Effector memory CD8-positive, alpha-beta T cell (primary cell): ENCODE results near the gene OR13C9.

ENCODE experiments used
- ATAC-seq: fragments of 150-1000 bp; cut with Tn5 transposase; replicated peaks from 2 replicates; pipeline ENCODE4 v1.10.0; 2021; ENCODE audit warnings: mild to moderate bottlenecking, moderate library complexity
- DNase-seq, 3 experiments: peaks; one replicate each; pipeline ENCODE4 v3.0.0; 2021
- H3K27ac Mint-ChIP-seq, 2 donors: one replicate each; pipeline ENCODE4 v1.8.0; 2022; ENCODE audit warnings: mild to moderate bottlenecking in 2 of 2, mixed read lengths in 2 of 2, moderate library complexity in 2 of 2
- H3K27me3 Mint-ChIP-seq, 2 donors: one replicate each; pipeline ENCODE4 v1.8.0; 2022; ENCODE audit warnings: mixed read lengths in 2 of 2
- H3K36me3 Mint-ChIP-seq: one replicate; pipeline ENCODE4 v1.8.0; 2022; ENCODE audit warnings: mild to moderate bottlenecking, moderate library complexity, mixed read lengths; ENCODE audit not compliant: insufficient read depth
- H3K4me1 Mint-ChIP-seq, 2 donors: one replicate each; pipeline ENCODE4 v1.8.0; 2022; ENCODE audit warnings: low read depth in 2 of 2, mixed read lengths in 2 of 2
- H3K4me3 Mint-ChIP-seq, 2 donors: one replicate each; pipeline ENCODE4 v1.8.0; 2022; ENCODE audit warnings: mild to moderate bottlenecking in 2 of 2, mixed read lengths in 2 of 2, moderate library complexity in 2 of 2
- H3K9me3 Mint-ChIP-seq, 2 donors: one replicate each; pipeline ENCODE4 v1.8.0; 2022; ENCODE audit warnings: mixed read lengths in 2 of 2

Gene OR13C9

GRCh38 chr9:104586496-104587180 lies 31.4 kb downstream of the OR13C9 start:
- H3K27me3 Mint-ChIP-seq: no peaks in the 10 kb centered on the region

GRCh38 chr9:104580562-104580961 lies 37.4 kb downstream of the OR13C9 start:
- Mint-ChIP-seq H3K4me3 (no peak overlapping the region), H3K4me1 (no peaks in the 10 kb centered on the region), H3K27ac (no peak overlapping the region), H3K9me3 (peaks cover 0 to 2% of the 10 kb centered on the region in 2 donors), H3K27me3 (no peaks in the 10 kb centered on the region), H3K36me3 (no peaks in the 10 kb centered on the region)
- ATAC-seq (no peak), DNase-seq (no peak)

More at GRCh38 chr9:104586496-104587180, 31.4 kb downstream of the OR13C9 start:
- Mint-ChIP-seq H3K27ac (no peak overlapping the region), H3K36me3 (no peaks in the 10 kb centered on the region), H3K9me3 (peaks cover 0 to 2% of the 10 kb centered on the region in 2 donors), H3K4me3 (no peak overlapping the region), H3K4me1 (no peaks in the 10 kb centered on the region)
- no peak for DNase-seq
- ATAC-seq: no peak

- DNase-seq (no peak), ATAC-seq (no peak)
- Mint-ChIP-seq H3K27me3 (no peaks in the 10 kb centered on the region), H3K36me3 (no peaks in the 10 kb centered on the region), H3K4me3 (no peak overlapping the region), H3K27ac (no peak overlapping the region), H3K4me1 (no peaks in the 10 kb centered on the region), H3K9me3 (peaks cover 0 to 2% of the 10 kb centered on the region in 2 donors)
These were observed 40.7 kb downstream of the OR13C9 start for GRCh38 chr9:104577263-104577662.

- no peaks in the 10 kb centered on the region for H3K27me3 Mint-ChIP-seq
- DNase-seq (no peak), ATAC-seq (no peak)
- H3K9me3 Mint-ChIP-seq: no peaks in the 10 kb centered on the region
- no peaks in the 10 kb centered on the region for H3K4me1 Mint-ChIP-seq
- H3K4me3 Mint-ChIP-seq: no peak overlapping the region
- H3K36me3 Mint-ChIP-seq: no peaks in the 10 kb centered on the region
- no peak overlapping the region for H3K27ac Mint-ChIP-seq
These were observed 42.5 kb downstream of the OR13C9 start for GRCh38 chr9:104575456-104575855.

DNA sequence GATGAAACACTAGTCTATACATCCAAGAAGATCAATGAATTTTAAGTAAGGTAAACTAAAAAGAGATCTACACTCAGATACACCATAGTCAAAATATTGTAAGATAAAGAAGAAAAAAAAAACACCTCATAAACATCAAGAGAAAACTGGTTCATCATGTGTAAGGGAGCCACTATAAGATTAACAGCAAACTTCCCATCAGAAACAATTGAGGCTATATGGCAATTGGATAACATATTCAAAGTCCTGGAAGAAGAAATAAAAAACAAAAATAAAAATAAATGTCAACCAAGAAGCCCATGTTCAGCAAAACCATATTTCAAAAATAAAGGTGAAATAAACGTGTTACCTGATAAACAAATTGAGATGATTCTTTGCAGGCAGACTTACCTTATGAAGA lies 45.4 kb downstream of the OR13C9 start:
- peaks cover 0 to 7% of the 10 kb centered on the region in 2 donors for H3K9me3 Mint-ChIP-seq
- no peak for DNase-seq
- H3K27ac Mint-ChIP-seq: no peak overlapping the region
- H3K36me3 Mint-ChIP-seq: no peaks in the 10 kb centered on the region
- H3K4me1 Mint-ChIP-seq: no peaks in the 10 kb centered on the region
- no peaks in the 10 kb centered on the region for H3K27me3 Mint-ChIP-seq
- no peak for ATAC-seq
- no peak overlapping the region for H3K4me3 Mint-ChIP-seq

DNA sequence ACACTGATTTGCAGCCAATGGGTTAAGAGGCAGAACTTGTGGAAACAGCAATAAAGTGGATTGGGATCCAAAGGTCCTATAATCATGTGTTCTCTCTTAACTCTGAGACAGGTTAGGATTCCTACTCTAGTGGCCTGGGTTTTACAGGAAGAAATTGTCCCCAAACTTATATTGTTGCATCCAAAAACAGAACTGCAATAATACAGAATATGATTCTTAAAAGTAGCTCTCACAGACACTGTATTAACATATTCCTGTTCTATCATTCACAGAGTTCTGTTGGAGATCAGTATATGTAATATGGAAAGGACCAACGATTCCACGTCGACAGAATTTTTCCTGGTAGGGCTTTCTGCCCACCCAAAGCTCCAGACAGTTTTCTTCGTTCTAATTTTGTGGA lies 49.1 kb downstream of the OR13C9 start, which contains the start of gene OR13C8:
Gene OR13C8 (plus strand): TSS at position 301 of the 400 bp plus-strand sequence. CDS start 0 bp downstream, at position 301.
- H3K27ac Mint-ChIP-seq: no peak within 1 kb of the TSS
- H3K4me3 Mint-ChIP-seq: no peak within 1 kb of the TSS
- ATAC-seq (no peak), DNase-seq (no peak)
- peaks cover 3 to 7% of the 10 kb centered on the region in 2 donors for H3K9me3 Mint-ChIP-seq
- no peaks in the 10 kb centered on the region for H3K27me3 Mint-ChIP-seq
- no peaks in the 10 kb centered on the region for H3K36me3 Mint-ChIP-seq
- no peaks in the 10 kb centered on the region for H3K4me1 Mint-ChIP-seq
